GM10847 (cell line): ENCODE measurements around the gene GGT6.

Source experiments
- POLR2A ChIP-seq: IDR thresholded peaks from 2 replicates; pipeline ENCODE4 v1.6.1; 2011; ENCODE audit not compliant: insufficient read length; ENCODE audit errors: extremely low read depth

Gene GGT6

GRCh38 chr17:4537451-4538235 is 22.7 kb downstream of the GGT6 start:
- TF ChIP-seq POLR2A = no peak

GRCh38 chr17:4536742-4537411 is 23.5 kb downstream of the GGT6 start:
- no peak for TF ChIP-seq POLR2A

- no peak for TF ChIP-seq POLR2A
Measured at GRCh38 chr17:4536259-4536741, 24.1 kb downstream of the GGT6 start.

DNA sequence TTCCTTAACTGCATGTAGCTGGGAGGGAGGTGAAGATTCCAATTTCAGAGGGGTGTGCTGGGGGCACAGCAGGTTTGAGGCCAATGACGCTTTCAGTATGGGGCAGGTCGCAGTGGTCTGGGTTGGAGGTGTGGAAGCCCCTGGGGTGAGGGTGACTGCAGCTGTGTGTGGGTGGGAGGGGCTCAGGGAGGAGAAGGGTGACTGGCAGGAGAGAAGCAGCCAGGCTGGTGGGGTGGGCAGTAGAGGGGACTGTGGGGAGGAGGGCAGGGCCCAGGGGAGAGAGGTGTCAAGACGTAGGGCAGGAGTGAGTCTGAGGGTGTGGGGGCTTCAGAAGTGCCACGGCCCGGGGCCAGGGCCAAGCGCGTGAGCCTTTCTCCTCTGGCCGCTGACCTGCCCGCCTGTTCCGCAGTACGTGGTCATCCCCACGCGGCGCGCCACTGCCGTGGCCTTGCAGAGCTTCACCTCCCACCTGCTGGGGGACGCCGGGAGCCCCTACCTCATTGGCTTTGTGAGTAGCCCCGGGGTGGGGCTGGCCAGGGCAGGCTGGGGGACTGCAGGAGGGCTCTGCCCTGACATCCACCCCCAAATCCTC is 24.6 kb downstream of the GGT6 start:
- TF ChIP-seq POLR2A = no peak

DNA sequence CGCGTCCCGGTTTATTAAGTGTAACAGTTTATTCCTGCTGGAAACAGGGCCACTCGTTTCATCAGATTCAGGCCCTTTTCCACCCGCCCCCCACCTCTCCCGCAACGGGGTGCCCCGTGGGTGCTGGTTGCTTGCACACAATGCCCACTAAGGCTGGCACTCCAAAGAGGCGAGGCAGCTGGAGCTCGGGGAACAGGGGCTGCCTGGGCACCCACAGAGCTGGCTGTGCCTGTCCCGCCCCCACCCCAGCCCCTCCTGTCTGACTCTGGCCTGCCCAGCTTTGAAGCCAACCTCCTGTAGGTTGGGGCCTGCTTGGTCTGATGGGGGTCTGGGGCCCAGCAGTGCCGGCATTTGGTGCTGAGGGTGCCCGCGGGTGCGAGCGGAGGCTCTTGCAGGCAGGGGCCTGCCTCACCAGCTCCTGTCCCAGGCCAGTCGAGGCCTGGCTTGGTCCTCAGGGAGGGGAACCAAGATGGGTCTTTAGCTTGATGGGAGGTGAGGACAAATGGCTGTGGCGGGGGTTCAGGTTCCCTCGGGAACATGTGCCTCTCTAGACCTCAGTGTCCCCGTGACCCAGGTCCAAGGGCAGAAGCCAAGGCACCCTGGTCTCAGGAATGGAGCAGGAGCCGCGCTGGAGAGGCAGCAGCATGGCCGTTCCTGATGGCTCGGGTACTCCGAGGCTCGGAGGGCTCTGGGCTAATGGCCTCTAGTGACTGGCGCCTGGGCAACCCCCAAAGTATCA is 25.3 kb downstream of the GGT6 start:
- no peak for TF ChIP-seq POLR2A

DNA sequence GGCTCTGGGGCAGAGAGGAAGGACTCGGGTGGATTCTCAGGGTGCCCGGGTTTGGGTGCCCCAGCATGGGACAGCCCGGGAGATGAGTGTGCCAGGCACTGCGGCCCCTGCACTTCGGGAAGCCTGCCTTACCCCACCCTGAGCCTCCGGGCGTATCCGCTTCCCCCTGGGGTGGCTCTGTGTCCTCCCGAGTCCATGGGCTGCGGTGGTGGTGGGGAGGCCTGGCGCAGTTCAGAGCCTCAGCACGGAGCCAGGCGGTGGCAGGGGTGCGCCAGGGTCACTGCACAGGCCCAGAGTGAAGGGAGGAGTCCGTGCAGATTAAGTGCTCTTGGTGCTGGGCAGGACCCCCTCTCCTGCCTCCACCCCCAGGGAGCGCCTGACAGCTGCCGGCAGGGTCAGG is 25.9 kb downstream of the GGT6 start:
- TF ChIP-seq POLR2A = no peak

DNA sequence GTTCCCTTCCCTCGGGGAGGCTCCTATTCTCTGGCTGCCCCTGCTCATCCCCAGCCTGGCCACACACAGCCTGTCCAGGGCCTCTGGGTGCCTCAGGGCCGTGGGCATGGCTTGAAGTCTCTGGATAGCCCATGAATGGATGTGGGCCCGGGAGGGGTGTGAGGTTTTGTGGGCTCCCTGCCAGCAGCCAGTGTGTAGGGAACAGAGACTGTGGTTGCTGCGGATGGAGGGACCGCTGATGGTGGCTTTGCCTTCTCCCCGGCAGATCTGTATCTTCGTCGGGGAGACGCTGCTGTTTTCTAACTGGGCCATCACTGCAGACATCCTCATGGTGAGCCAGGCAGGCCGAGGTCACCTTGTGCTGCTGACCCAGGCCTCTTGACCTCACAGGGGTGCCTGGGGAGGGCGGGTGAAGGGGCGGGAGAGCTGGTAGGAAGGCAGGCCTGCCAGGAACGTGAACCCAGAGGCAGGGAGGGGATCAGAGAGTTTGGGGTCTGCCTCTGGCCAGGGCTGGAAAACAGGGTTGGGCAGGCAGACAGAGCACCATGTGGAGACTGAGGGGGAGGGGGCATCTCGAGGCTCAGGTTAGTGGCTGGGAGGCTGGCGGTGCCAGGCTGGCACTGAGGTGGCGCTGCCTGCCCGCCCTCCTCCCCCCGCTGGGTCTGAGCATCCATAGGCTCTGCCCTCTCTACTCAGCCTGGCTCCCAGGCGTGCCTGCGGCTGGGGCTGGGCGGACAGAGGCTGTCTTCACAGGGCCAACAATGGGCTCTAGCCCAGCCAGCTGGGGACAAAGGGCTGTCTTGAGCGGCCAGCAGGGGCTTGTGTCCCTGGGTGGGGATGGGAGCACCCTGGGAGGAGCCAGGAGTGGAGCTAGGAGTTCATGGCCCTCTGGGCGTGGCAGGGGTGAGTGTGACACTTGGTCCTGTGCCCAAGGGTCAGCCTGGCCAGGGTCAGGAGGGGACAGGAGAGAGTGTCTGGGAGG is 26.6 kb downstream of the GGT6 start:
- no peak for TF ChIP-seq POLR2A

GRCh38 chr17:4532860-4533522 is 27.4 kb downstream of the GGT6 start:
- TF ChIP-seq POLR2A = no peak

GRCh38 chr17:4531988-4532736 is 28.2 kb downstream of the GGT6 start:
- TF ChIP-seq POLR2A = no peak

- TF ChIP-seq POLR2A = no peak
Measured at GRCh38 chr17:4530799-4531730, 29.3 kb downstream of the GGT6 start.

DNA sequence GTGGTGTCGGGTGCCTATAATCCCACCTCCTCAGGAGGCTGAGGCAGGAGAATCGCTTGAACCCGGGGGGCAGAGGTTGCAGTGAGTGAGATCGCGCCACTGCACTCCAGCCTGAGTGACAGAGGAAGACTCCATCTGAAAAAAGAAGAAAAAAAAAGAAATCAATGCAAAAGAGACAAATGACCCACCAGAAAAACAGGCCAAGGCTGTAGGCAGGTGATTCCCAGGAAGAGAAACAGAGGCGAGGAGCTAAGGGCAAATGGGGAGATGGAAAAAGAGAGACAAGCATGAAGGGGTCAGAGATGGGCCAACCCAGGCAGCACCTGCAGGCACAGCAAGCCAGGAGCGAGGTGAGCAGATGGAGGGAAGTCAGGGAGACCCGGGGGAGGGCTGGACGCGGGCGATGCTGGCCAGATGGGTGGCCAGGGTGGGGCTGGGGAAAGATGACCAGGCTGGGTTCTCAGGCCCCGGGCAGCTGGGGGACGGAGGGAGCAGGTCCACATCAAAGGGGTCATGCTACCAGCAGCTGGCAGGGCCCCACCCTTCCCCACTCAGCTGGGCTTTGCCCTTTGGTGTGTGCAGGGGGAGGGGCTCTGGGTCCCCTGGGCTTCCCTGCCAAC is 30.7 kb downstream of the GGT6 start:
- no peak for TF ChIP-seq POLR2A
